Right lobe of liver (tissue), 4 donors: Measurements from ENCODE around the gene DZIP1L.

Source experiments
- CTCF ChIP-seq, 4 donors: fragments of 200-600 bp in 3 of 4; fragments of 450-650 bp in 1 of 4; IDR thresholded peaks; one replicate each; pipeline versions ENCODE4 v1.5.1 to v1.8.0; 2016 to 2022; ENCODE audit warnings: antibody characterized with exemption in 4 of 4, mild to moderate bottlenecking in 2 of 4
- POLR2A ChIP-seq: fragments of 450-650 bp; IDR thresholded peaks from one replicate; pipeline ENCODE4 v1.6.1; 2017; ENCODE audit warnings: antibody characterized with exemption, mild to moderate bottlenecking
- donor health status: DM: no; HTN: no; CAD: no.
- donor health status: DM: no; HTN: no; CAD: no.
- donor health status: DM: no; HTN: yes; CAD: no.

- no peak for TF ChIP-seq POLR2A
- no peak for TF ChIP-seq CTCF (IDR thresholded peaks at IDR 0.05)
Observed at GRCh38 chr3:138046955-138047354, 68.5 kb downstream of the DZIP1L start.
